NT2/D1 (cell line): Measurements from ENCODE around the gene NDUFS6.

Source experiments
- SUZ12 ChIP-seq: IDR thresholded peaks from 2 replicates; pipeline ENCODE4 v1.6.1; 2011; ENCODE audit not compliant: insufficient read length, insufficient read depth; ENCODE audit errors: extremely low read depth
- YY1 ChIP-seq: IDR thresholded peaks from 2 replicates; pipeline ENCODE4 v1.6.1; 2011; ENCODE audit not compliant: insufficient read length, insufficient read depth
- ZNF274 ChIP-seq: IDR thresholded peaks from 2 replicates; pipeline ENCODE4 v1.6.1; 2011; ENCODE audit warnings: mild to moderate bottlenecking, low read depth, low read length

DNA sequence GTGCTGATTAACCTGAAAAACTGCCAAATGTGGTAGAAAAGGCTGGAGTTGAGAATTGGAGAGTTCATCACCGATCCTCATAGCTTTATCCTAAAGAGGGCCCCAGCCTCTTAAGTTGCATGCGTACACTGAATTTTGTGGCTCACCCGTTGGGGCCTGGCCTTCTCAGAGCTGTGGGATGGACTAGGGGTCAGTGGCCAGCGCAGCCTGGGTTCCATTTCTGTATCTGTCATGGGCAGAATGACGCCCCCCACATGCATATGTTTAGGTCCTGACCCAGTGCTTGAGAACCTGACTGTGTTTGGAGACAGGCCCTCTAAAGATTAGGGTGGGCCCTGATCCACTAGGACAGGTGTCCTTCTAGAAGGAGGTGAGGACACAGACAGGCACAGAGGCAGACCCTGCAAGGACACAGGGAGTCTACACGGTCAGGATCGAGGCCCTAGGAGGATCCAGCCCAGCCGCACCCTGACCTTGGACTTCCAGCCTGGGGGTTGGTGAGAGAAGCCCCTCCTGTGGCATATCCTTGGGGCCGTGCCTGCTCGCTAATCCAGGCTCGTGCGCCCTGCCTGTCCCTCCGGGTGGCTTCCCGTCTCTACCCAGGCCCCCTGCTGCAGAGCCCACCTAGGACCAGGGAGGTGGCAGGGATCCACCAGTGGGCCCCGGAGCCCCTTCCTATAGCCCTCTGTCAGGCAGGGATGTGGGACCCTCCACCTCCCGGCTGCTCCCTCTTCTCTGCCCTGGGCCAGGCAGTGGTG is 32.2 kb downstream of the NDUFS6 start:
- TF ChIP-seq SUZ12: no peak
- no peak for TF ChIP-seq ZNF274
- no peak for TF ChIP-seq YY1
